ENCODE results near the gene ZNF516. TPM values are rescaled to one million over a fixed set of nuclear protein-coding genes. Genes with fewer than 3 reads are reported as not detected.

ZNF516 gene
- total RNA-seq, 1 donor from 2014 or later: 83.2 TPM

GRCh38 chr18:76412818-76413565, 82.0 kb downstream of the ZNF516 start:
- peaks cover 3% of the 10 kb centered on the region for H3K36me3 Mint-ChIP-seq (ENCODE audit: low read depth, unreplicated experiment)
- TF ChIP-seq, protein P1, sequence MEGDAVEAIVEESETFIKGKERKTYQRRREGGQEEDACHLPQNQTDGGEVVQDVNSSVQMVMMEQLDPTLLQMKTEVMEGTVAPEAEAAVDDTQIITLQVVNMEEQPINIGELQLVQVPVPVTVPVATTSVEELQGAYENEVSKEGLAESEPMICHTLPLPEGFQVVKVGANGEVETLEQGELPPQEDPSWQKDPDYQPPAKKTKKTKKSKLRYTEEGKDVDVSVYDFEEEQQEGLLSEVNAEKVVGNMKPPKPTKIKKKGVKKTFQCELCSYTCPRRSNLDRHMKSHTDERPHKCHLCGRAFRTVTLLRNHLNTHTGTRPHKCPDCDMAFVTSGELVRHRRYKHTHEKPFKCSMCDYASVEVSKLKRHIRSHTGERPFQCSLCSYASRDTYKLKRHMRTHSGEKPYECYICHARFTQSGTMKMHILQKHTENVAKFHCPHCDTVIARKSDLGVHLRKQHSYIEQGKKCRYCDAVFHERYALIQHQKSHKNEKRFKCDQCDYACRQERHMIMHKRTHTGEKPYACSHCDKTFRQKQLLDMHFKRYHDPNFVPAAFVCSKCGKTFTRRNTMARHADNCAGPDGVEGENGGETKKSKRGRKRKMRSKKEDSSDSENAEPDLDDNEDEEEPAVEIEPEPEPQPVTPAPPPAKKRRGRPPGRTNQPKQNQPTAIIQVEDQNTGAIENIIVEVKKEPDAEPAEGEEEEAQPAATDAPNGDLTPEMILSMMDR (IDR thresholded peaks at IDR 0.05; ENCODE audit: unreplicated experiment): no peak
- no peaks in the 10 kb centered on the region for H3K9me3 Mint-ChIP-seq (ENCODE audit: unreplicated experiment)
- H3K4me1 Mint-ChIP-seq (ENCODE audit: unreplicated experiment): peaks cover 8% of the 10 kb centered on the region
- no peaks in the 10 kb centered on the region for H3K27me3 Mint-ChIP-seq (ENCODE audit: unreplicated experiment)
- no peak overlapping the region for H3K4me3 Mint-ChIP-seq (ENCODE audit: unreplicated experiment)
- no peak for DNase-seq (ENCODE audit: low spot score)
- no peak overlapping the region for H3K27ac Mint-ChIP-seq (ENCODE audit: unreplicated experiment)

DNA sequence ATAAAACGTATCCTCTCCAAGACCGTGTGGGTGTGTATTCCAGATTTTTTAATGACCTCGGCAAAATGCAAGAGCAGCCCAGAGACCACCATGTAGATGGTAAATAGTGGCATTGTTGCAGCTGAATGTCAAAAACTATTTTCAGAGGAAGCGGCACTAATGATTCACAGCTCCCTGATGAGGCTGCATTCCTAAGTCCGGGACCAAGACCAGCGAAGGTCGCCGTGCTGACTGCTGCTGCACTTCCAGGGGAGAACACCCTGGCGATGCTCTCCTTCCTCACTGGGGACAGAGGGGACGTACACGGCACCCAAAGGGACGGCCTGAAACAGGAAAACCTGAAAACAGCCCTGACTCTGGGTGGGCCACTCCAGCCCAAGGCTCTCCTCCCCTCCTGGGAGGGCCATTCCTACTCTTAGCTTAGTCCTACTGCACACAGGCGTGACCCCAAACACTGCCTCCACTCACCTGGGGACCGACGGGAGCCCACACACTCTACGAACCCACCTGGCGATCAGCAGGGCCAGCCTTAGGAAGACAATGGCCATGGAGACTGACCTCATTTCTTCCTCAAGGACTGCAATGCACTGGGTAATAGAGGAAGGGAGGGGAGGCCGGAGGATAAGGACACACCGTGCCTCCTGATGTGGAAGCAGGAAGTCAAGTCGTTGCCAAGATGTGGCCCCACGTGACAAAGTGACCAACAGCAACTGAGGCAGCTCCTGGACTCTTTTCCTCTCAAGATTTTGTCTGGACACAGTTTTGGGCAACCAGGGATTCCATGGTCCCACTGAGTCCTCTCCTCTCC, 82.8 kb downstream of the ZNF516 start:
- Mint-ChIP-seq H3K27me3 (ENCODE audit: unreplicated experiment) (peaks cover under 1% of the 10 kb centered on the region), H3K36me3 (ENCODE audit: low read depth, unreplicated experiment) (peaks cover 7% of the 10 kb centered on the region), H3K4me1 (ENCODE audit: unreplicated experiment) (peaks cover 8% of the 10 kb centered on the region), H3K4me3 (ENCODE audit: unreplicated experiment) (no peak overlapping the region), H3K9me3 (ENCODE audit: unreplicated experiment) (no peaks in the 10 kb centered on the region), H3K27ac (ENCODE audit: unreplicated experiment) (no peak overlapping the region)
- DNase-seq (ENCODE audit: low spot score): no peak
- TF ChIP-seq, protein P1 (IDR thresholded peaks at IDR 0.05; ENCODE audit: unreplicated experiment): no peak

GRCh38 chr18:76410660-76411417, 84.2 kb downstream of the ZNF516 start:
- peaks cover 11% of the 10 kb centered on the region for H3K4me1 Mint-ChIP-seq (ENCODE audit: unreplicated experiment)
- H3K4me3 Mint-ChIP-seq (ENCODE audit: unreplicated experiment): no peak overlapping the region
- TF ChIP-seq, protein P1 (IDR thresholded peaks at IDR 0.05; ENCODE audit: unreplicated experiment): no peak
- H3K36me3 Mint-ChIP-seq (ENCODE audit: low read depth, unreplicated experiment): peaks cover 13% of the 10 kb centered on the region
- H3K9me3 Mint-ChIP-seq (ENCODE audit: unreplicated experiment): no peaks in the 10 kb centered on the region
- no peak for DNase-seq (ENCODE audit: low spot score)
- peaks cover 7% of the 10 kb centered on the region for H3K27me3 Mint-ChIP-seq (ENCODE audit: unreplicated experiment)
- no peak overlapping the region for H3K27ac Mint-ChIP-seq (ENCODE audit: unreplicated experiment)

DNA sequence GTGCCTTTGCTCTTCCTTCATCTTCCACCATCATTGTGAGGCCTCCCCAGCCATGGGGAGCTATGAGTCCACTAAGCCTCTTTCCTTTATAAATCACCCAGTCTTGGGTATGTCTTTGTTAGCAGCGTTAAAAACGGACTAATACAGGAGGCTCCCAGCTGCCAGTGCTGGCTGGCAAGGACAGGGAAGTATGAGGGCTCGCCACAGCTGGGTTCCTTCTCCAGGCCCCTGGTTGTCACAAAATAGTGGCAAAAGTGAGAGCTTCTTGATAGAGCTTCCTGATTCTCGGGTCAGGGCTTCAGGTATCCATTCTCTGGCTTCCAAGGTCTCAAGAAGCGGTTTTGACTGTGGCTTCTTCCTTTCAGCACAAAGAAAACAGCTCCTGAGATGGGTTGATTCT, 85.0 kb downstream of the ZNF516 start:
- H3K4me3 Mint-ChIP-seq (ENCODE audit: unreplicated experiment): no peak overlapping the region
- no peak overlapping the region for H3K27ac Mint-ChIP-seq (ENCODE audit: unreplicated experiment)
- H3K36me3 Mint-ChIP-seq (ENCODE audit: low read depth, unreplicated experiment): peaks cover 13% of the 10 kb centered on the region
- H3K9me3 Mint-ChIP-seq (ENCODE audit: unreplicated experiment): no peaks in the 10 kb centered on the region
- DNase-seq (ENCODE audit: low spot score): no peak
- peaks cover 9% of the 10 kb centered on the region for H3K27me3 Mint-ChIP-seq (ENCODE audit: unreplicated experiment)
- peaks cover 11% of the 10 kb centered on the region for H3K4me1 Mint-ChIP-seq (ENCODE audit: unreplicated experiment)
- TF ChIP-seq, protein P1 (IDR thresholded peaks at IDR 0.05; ENCODE audit: unreplicated experiment): no peak
